Smooth muscle cell (in vitro differentiated cells): ENCODE data around the gene TMEM145. TPM values are rescaled to one million over a fixed set of nuclear protein-coding genes. Genes with fewer than 3 reads are reported as not detected.

ENCODE experiments used
- DNase-seq: peaks from one replicate; lab custom pipeline; 2025; ENCODE audit not compliant: unreplicated experiment; lab: John Stamatoyannopoulos, UW
- H2AFZ ChIP-seq: fragments of 200-600 bp; sonication (generic); 2 replicates; pipeline ENCODE4 v1.6.0; 2016; ENCODE audit warnings: antibody characterized with exemption, low read depth, mild to moderate bottlenecking
- H3F3A ChIP-seq: fragments of 200-600 bp; sonication (generic); 2 replicates; pipeline ENCODE4 v1.6.0; 2017; ENCODE audit warnings: antibody characterized with exemption, low read depth
- H3K27ac ChIP-seq: fragments of 200-600 bp; sonication (generic); 2 replicates; pipeline ENCODE4 v1.5.1; 2016; ENCODE audit warnings: low read depth, mild to moderate bottlenecking
- H3K27me3 ChIP-seq: fragments of 200-600 bp; sonication (generic); 2 replicates; pipeline ENCODE4 v1.6.1; 2016; ENCODE audit warnings: low read depth, mild to moderate bottlenecking
- H3K36me3 ChIP-seq: fragments of 200-600 bp; sonication (generic); 2 replicates; pipeline ENCODE4 v1.5.1; 2016; ENCODE audit warnings: low read depth
- H3K4me1 ChIP-seq: fragments of 200-600 bp; sonication (generic); 2 replicates; pipeline ENCODE4 v1.5.1; 2016; ENCODE audit warnings: low read depth
- H3K4me2 ChIP-seq: fragments of 200-600 bp; sonication (generic); 2 replicates; pipeline ENCODE4 v1.6.0; 2016; ENCODE audit warnings: mild to moderate bottlenecking
- H3K4me3 ChIP-seq: fragments of 200-600 bp; sonication (generic); 2 replicates; pipeline ENCODE4 v1.5.1; 2016; ENCODE audit warnings: mild to moderate bottlenecking
- H3K79me2 ChIP-seq: fragments of 200-600 bp; sonication (generic); 2 replicates; pipeline ENCODE4 v1.6.0; 2016; ENCODE audit warnings: low read depth, mild to moderate bottlenecking
- H3K9ac ChIP-seq: fragments of 200-600 bp; sonication (generic); 2 replicates; pipeline ENCODE4 v1.6.0; 2016; ENCODE audit warnings: low read depth
- H3K9me3 ChIP-seq: fragments of 200-600 bp; sonication (generic); replicated peaks from 2 replicates; pipeline ENCODE4 v1.5.1; 2016; ENCODE audit warnings: low read depth
- H4K20me1 ChIP-seq: fragments of 200-600 bp; sonication (generic); 2 replicates; pipeline ENCODE4 v1.6.0; 2016; ENCODE audit warnings: low read depth
- CTCF ChIP-seq: fragments of 200-600 bp; sonication (generic); IDR thresholded peaks from 2 replicates; pipeline ENCODE4 v1.5.1; 2017; ENCODE audit warnings: borderline replicate concordance, mild to moderate bottlenecking, antibody characterized with exemption; ENCODE audit not compliant: insufficient read depth, poor library complexity, severe bottlenecking
- WGBS: methylation state at CpG from one replicate; pipeline ENCODE4 v1.1.7; 2016; ENCODE audit warnings: low lambda C conversion rate; 5-methylcytosine and 5-hydroxymethylcytosine counted together
- polyA plus RNA-seq: library from polyadenylated mRNA; unstranded; fragments of >200 nt; fragmentation: Nextera tagmentation; extraction: Ambion mirVana; gene quantifications from 2 replicates; pipeline ENCODE4 v1.2.1, GENCODE V29; 2016
- total RNA-seq: library from RNA; depleted of rRNA; stranded (reverse); fragments of >200 nt; gene quantifications from 2 replicates; pipeline ENCODE4 v1.2.3, GENCODE V29; 2014

Gene TMEM145
- total and polyA plus RNA-seq, 2 experiments from 2014 or later = 0.11 TPM; not detected in 1

- Histone ChIP-seq H3K9ac (no peak overlapping the region), H2AFZ (no peak overlapping the region), H3K9me3 (no peaks in the 10 kb centered on the region), H3K4me3 (no peak overlapping the region), H3F3A (no peaks in the 10 kb centered on the region), H3K4me2 (no peak overlapping the region), H3K79me2 (no peaks in the 10 kb centered on the region), H3K27me3 (no peaks in the 10 kb centered on the region), H3K27ac (no peak overlapping the region), H3K4me1 (no peaks in the 10 kb centered on the region), H3K36me3 (peaks cover 6% of the 10 kb centered on the region), H4K20me1 (no peaks in the 10 kb centered on the region)
- 98% methylated on average over 14 of the region's 14 CpGs for WGBS
- DNase-seq = no peak
- no peak for TF ChIP-seq CTCF
Measured at GRCh38 chr19:42362342-42362741, 49.2 kb downstream of the TMEM145 start.

GRCh38 chr19:42362891-42363440 is 49.9 kb downstream of the TMEM145 start:
- 96% methylated on average over 13 of the region's 13 CpGs for WGBS
- no peaks in the 10 kb centered on the region for H3K4me1 ChIP-seq
- H2AFZ ChIP-seq = no peak overlapping the region
- TF ChIP-seq CTCF = no peak
- no peaks in the 10 kb centered on the region for H3K9me3 ChIP-seq
- H3K36me3 ChIP-seq = peaks cover 6% of the 10 kb centered on the region
- no peaks in the 10 kb centered on the region for H3F3A ChIP-seq
- no peaks in the 10 kb centered on the region for H4K20me1 ChIP-seq
- no peak overlapping the region for H3K4me2 ChIP-seq
- no peak overlapping the region for H3K27ac ChIP-seq
- H3K9ac ChIP-seq = no peak overlapping the region
- DNase-seq = no peak
- H3K79me2 ChIP-seq = no peaks in the 10 kb centered on the region
- no peaks in the 10 kb centered on the region for H3K27me3 ChIP-seq
- no peak overlapping the region for H3K4me3 ChIP-seq

GRCh38 chr19:42363614-42364346 is 50.7 kb downstream of the TMEM145 start:
- Histone ChIP-seq H3K9me3 (no peaks in the 10 kb centered on the region), H3K4me2 (no peak overlapping the region), H4K20me1 (no peaks in the 10 kb centered on the region), H3K4me1 (no peaks in the 10 kb centered on the region), H3K36me3 (peaks cover 6% of the 10 kb centered on the region), H3K9ac (no peak overlapping the region), H3K4me3 (no peak overlapping the region), H3K27ac (no peak overlapping the region), H3K27me3 (no peaks in the 10 kb centered on the region), H3K79me2 (no peaks in the 10 kb centered on the region), H3F3A (no peaks in the 10 kb centered on the region), H2AFZ (no peak overlapping the region)
- TF ChIP-seq CTCF = no peak
- WGBS = 95% methylated on average over 17 of the region's 17 CpGs
- no peak for DNase-seq

GRCh38 chr19:42366673-42367072 is 53.6 kb downstream of the TMEM145 start:
- H3K79me2 ChIP-seq = no peaks in the 10 kb centered on the region
- no peak overlapping the region for H3K4me3 ChIP-seq

More at GRCh38 chr19:42366673-42367072, 53.6 kb downstream of the TMEM145 start:
- no peaks in the 10 kb centered on the region for H3F3A ChIP-seq
- H3K36me3 ChIP-seq = peaks cover 6% of the 10 kb centered on the region
- H2AFZ ChIP-seq = no peak overlapping the region
- no peaks in the 10 kb centered on the region for H3K9me3 ChIP-seq
- no peak overlapping the region for H3K4me2 ChIP-seq
- no peaks in the 10 kb centered on the region for H3K27me3 ChIP-seq
- no peak overlapping the region for H3K9ac ChIP-seq
- 85% methylated on average over 1 of the region's 1 CpG for WGBS
- no peak for DNase-seq
- H4K20me1 ChIP-seq = no peaks in the 10 kb centered on the region
- no peak overlapping the region for H3K27ac ChIP-seq
- H3K4me1 ChIP-seq = no peaks in the 10 kb centered on the region
- TF ChIP-seq CTCF = no peak
